ENCODE measurements around the gene ABL2.

Gene ABL2

DNA sequence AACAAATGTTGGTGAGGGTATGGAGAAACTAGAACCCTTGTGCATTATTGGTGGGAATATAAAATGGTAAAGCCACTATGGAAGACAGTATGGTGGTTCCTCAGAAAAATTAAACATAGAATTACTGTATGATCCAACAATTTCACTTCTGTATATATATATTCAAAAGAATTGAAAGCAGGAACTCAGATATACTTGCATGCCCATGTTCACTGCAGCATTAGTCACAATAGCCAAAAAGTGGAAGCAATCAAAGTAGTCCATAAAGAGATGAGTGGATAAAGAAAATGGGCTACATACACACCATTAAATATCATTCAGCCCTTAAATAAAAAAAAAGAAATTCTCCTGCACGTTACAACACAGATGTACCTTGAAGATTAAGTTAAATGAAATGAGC is 34.1 kb downstream of the ABL2 start:
- no peaks in the 10 kb centered on the region for H3K36me3 ChIP-seq (ENCODE audit: control insufficient read depth, insufficient read depth, low read length)
- no CpG with 5 or more reads among the region's 1 CpG for WGBS, 2 experiments
- no peaks in the 10 kb centered on the region for H3K27me3 ChIP-seq (ENCODE audit: control insufficient read depth, insufficient read depth, low read length, poor library complexity, severe bottlenecking)
- H3K4me1 ChIP-seq (ENCODE audit: control insufficient read depth, insufficient read depth, low read length), result no peaks in the 10 kb centered on the region
- no peak overlapping the region for H3K4me3 ChIP-seq (ENCODE audit: insufficient read depth, low read depth, low read length)
- H3K9me3 ChIP-seq (ENCODE audit: control insufficient read depth, low read length), result no peaks in the 10 kb centered on the region
- no peak overlapping the region for H3K27ac ChIP-seq (ENCODE audit: insufficient read depth, low read depth, low read length, poor library complexity, severe bottlenecking)

DNA sequence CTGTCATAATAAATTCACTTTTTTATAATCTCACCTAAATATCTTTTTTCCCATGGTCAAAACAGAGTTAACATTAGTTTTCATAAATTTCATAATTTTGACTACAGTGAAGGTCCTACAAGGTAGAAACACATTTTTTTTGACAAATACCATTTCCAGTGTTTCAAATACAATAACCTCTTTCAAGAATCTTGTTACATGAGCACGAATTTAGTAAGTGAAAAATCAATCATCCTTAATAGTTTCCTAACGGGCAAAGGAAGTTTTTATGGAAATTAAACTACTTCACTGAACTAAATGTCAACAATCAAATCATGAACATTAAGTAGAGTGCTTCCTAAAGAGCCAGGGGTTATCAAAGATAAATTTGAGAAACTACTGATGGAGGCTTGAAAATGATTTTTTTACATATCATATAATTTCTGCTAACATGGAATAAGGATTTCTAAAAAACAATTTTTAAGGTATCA is 35.4 kb downstream of the ABL2 start:
- H3K4me3 ChIP-seq (ENCODE audit: insufficient read depth, low read depth, low read length), result no peak overlapping the region
- no peaks in the 10 kb centered on the region for H3K36me3 ChIP-seq (ENCODE audit: control insufficient read depth, insufficient read depth, low read length)
- no peaks in the 10 kb centered on the region for H3K9me3 ChIP-seq (ENCODE audit: control insufficient read depth, low read length)
- WGBS, 2 experiments, result 97 to 100% methylated on average over 1 to 2 of the region's 2 CpGs
- H3K27me3 ChIP-seq (ENCODE audit: control insufficient read depth, insufficient read depth, low read length, poor library complexity, severe bottlenecking), result no peaks in the 10 kb centered on the region
- H3K27ac ChIP-seq (ENCODE audit: insufficient read depth, low read depth, low read length, poor library complexity, severe bottlenecking), result no peak overlapping the region
- no peaks in the 10 kb centered on the region for H3K4me1 ChIP-seq (ENCODE audit: control insufficient read depth, insufficient read depth, low read length)

DNA sequence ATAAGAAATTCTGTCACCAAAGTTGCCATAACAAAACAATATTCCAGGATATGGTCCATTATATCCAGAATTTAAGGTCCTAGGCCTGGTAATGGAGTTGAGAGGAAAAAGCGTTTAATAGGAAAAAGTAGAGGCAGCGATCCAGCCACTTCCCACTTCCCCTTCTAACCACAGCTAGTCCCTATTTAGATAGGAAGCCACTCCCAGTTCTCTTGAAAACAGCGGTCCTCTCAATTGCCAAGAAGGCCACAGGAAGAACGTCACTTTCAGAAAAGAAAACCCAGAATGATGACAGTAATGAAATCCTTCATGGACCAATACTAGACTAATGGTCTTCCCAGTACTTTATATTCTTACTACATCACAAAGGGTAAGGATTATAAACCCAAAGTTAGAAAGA is 38.6 kb downstream of the ABL2 start:
- Histone ChIP-seq H3K36me3 (ENCODE audit: control insufficient read depth, insufficient read depth, low read length) (no peaks in the 10 kb centered on the region), H3K27ac (ENCODE audit: insufficient read depth, low read depth, low read length, poor library complexity, severe bottlenecking) (no peak overlapping the region), H3K27me3 (ENCODE audit: control insufficient read depth, insufficient read depth, low read length, poor library complexity, severe bottlenecking) (no peaks in the 10 kb centered on the region), H3K4me3 (ENCODE audit: insufficient read depth, low read depth, low read length) (no peak overlapping the region), H3K4me1 (ENCODE audit: control insufficient read depth, insufficient read depth, low read length) (no peaks in the 10 kb centered on the region), H3K9me3 (ENCODE audit: control insufficient read depth, low read length) (no peaks in the 10 kb centered on the region)
- 85 to 87% methylated on average over 4 of the region's 4 CpGs for WGBS, 2 experiments

GRCh38 chr1:179187735-179188471 is 41.6 kb downstream of the ABL2 start:
- Histone ChIP-seq H3K36me3 (ENCODE audit: control insufficient read depth, insufficient read depth, low read length) (no peaks in the 10 kb centered on the region), H3K9me3 (ENCODE audit: control insufficient read depth, low read length) (no peaks in the 10 kb centered on the region), H3K27ac (ENCODE audit: insufficient read depth, low read depth, low read length, poor library complexity, severe bottlenecking) (no peak overlapping the region), H3K4me1 (ENCODE audit: control insufficient read depth, insufficient read depth, low read length) (no peaks in the 10 kb centered on the region), H3K27me3 (ENCODE audit: control insufficient read depth, insufficient read depth, low read length, poor library complexity, severe bottlenecking) (no peaks in the 10 kb centered on the region), H3K4me3 (ENCODE audit: insufficient read depth, low read depth, low read length) (no peak overlapping the region)
- 93 to 95% methylated on average over 8 of the region's 8 CpGs for WGBS, 2 experiments

DNA sequence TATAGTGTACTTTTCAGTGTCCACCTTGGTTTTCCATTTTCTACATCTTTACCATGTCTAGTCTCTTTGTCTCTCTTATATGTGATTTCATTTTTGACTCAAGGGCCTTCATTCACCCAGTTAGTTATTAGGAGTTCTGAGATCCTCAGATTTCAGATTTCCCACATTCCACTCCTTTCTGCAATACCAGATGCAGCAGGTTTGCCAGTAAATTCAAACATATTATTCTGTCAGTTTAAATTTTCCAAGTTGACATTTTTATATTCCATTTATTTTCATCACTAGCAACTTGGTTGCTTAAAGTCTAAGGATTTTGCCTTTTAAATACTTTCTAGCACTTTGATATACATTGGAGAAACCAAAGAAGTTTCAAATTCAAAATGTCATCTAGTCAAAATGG is 42.4 kb downstream of the ABL2 start:
- Histone ChIP-seq H3K4me1 (ENCODE audit: control insufficient read depth, insufficient read depth, low read length) (no peaks in the 10 kb centered on the region), H3K27me3 (ENCODE audit: control insufficient read depth, insufficient read depth, low read length, poor library complexity, severe bottlenecking) (no peaks in the 10 kb centered on the region), H3K36me3 (ENCODE audit: control insufficient read depth, insufficient read depth, low read length) (no peaks in the 10 kb centered on the region), H3K9me3 (ENCODE audit: control insufficient read depth, low read length) (no peaks in the 10 kb centered on the region), H3K27ac (ENCODE audit: insufficient read depth, low read depth, low read length, poor library complexity, severe bottlenecking) (no peak overlapping the region), H3K4me3 (ENCODE audit: insufficient read depth, low read depth, low read length) (no peak overlapping the region)

DNA sequence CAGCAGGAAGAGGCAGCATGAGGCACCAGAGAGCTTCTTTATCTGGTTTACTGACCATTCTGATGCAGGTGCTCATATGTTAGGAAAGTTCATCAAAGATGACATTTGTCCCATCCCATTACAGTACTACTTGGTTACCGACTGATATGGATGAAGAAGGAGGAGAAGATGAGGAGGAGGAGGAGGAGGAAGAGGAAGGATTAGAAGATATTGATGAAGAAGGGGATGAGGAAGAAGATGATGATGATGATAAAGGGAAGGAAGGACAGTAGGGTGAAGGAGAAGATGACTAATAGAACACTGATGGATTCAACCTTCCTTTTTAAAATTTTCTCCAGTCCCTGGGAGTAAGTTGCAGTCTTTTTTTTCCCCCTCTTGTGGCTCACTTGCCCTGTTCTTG is 45.1 kb downstream of the ABL2 start:
- Histone ChIP-seq H3K4me3 (ENCODE audit: insufficient read depth, low read depth, low read length) (no peak overlapping the region), H3K36me3 (ENCODE audit: control insufficient read depth, insufficient read depth, low read length) (no peaks in the 10 kb centered on the region), H3K27me3 (ENCODE audit: control insufficient read depth, insufficient read depth, low read length, poor library complexity, severe bottlenecking) (no peaks in the 10 kb centered on the region), H3K9me3 (ENCODE audit: control insufficient read depth, low read length) (no peaks in the 10 kb centered on the region), H3K4me1 (ENCODE audit: control insufficient read depth, insufficient read depth, low read length) (no peaks in the 10 kb centered on the region), H3K27ac (ENCODE audit: insufficient read depth, low read depth, low read length, poor library complexity, severe bottlenecking) (no peak overlapping the region)
- WGBS, 2 experiments, result 92 to 100% methylated on average over 1 of the region's 1 CpG

DNA sequence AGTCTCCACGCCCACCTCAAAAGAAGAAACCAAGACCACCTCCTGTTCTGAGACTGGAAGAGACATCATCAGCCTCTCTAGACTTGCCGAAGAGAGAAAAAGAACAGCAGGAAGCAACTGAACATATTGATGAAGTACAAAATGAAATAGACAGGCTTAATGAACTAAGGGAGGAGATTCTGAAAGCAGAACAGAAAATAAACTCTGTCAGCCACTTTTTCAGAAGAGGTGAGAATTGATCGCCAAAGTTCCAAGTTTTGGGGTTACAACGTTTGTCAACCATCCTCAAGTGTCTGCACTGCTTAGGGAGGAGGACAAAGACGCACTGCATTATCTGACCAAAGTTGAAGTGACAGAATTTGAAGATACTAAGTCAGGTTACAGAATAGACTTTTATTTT is 45.6 kb downstream of the ABL2 start:
- Histone ChIP-seq H3K9me3 (ENCODE audit: control insufficient read depth, low read length) (no peaks in the 10 kb centered on the region), H3K27ac (ENCODE audit: insufficient read depth, low read depth, low read length, poor library complexity, severe bottlenecking) (no peak overlapping the region), H3K36me3 (ENCODE audit: control insufficient read depth, insufficient read depth, low read length) (no peaks in the 10 kb centered on the region), H3K27me3 (ENCODE audit: control insufficient read depth, insufficient read depth, low read length, poor library complexity, severe bottlenecking) (no peaks in the 10 kb centered on the region), H3K4me3 (ENCODE audit: insufficient read depth, low read depth, low read length) (no peak overlapping the region), H3K4me1 (ENCODE audit: control insufficient read depth, insufficient read depth, low read length) (no peaks in the 10 kb centered on the region)
- WGBS, 2 experiments, result 93 to 95% methylated on average over 5 of the region's 5 CpGs

- Histone ChIP-seq H3K27ac (ENCODE audit: insufficient read depth, low read depth, low read length, poor library complexity, severe bottlenecking) (no peak overlapping the region), H3K36me3 (ENCODE audit: control insufficient read depth, insufficient read depth, low read length) (no peaks in the 10 kb centered on the region), H3K9me3 (ENCODE audit: control insufficient read depth, low read length) (no peaks in the 10 kb centered on the region), H3K4me3 (ENCODE audit: insufficient read depth, low read depth, low read length) (no peak overlapping the region), H3K4me1 (ENCODE audit: control insufficient read depth, insufficient read depth, low read length) (no peaks in the 10 kb centered on the region), H3K27me3 (ENCODE audit: control insufficient read depth, insufficient read depth, low read length, poor library complexity, severe bottlenecking) (no peaks in the 10 kb centered on the region)
- WGBS, 2 experiments, result 100% methylated on average over 1 of the region's 1 CpG
These were observed 50.5 kb downstream of the ABL2 start for GRCh38 chr1:179178950-179179349.

DNA sequence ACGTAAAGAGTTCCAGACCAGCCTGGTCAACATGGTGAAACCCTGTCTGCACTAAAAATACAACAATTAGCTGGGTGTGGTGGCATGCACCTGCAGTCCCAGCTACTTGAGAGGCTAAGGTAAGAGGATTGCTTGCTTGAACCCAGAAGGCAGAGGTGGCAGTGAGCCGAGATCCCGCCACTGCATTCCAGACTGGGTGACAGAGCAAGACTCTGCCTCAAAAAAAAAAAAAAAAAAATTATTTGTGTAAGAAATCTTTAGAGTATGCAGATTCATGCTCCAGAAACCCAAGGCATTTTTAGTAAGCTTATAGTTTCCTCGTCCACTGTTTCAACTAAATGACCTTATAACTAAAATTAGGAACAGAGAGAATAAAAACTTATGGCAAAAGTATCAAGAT is 51.3 kb downstream of the ABL2 start:
- Histone ChIP-seq H3K27me3 (ENCODE audit: control insufficient read depth, insufficient read depth, low read length, poor library complexity, severe bottlenecking) (no peaks in the 10 kb centered on the region), H3K9me3 (ENCODE audit: control insufficient read depth, low read length) (no peaks in the 10 kb centered on the region), H3K27ac (ENCODE audit: insufficient read depth, low read depth, low read length, poor library complexity, severe bottlenecking) (no peak overlapping the region), H3K4me3 (ENCODE audit: insufficient read depth, low read depth, low read length) (no peak overlapping the region), H3K36me3 (ENCODE audit: control insufficient read depth, insufficient read depth, low read length) (no peaks in the 10 kb centered on the region), H3K4me1 (ENCODE audit: control insufficient read depth, insufficient read depth, low read length) (no peaks in the 10 kb centered on the region)
- WGBS, 2 experiments, result 94 to 96% methylated on average over 3 to 4 of the region's 4 CpGs

DNA sequence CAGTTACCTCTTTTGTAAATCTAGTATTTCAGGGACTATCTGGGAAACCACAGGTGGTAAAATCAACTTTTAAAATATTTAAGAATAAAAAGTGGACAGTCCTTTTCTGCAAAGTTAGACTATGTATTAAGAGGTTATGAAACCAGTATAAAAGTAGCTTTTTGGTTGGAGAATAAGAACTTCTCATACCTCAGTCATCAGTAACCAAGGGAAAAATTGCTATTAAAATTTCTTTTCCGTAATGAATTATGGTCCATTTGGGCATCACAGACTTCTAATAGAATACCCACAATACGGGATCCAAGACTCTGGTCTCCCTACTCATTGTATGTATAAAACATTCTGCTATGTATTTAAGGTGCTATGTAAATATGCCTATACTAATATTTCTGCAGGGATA is 51.9 kb downstream of the ABL2 start:
- H3K9me3 ChIP-seq (ENCODE audit: control insufficient read depth, low read length), result no peaks in the 10 kb centered on the region
- WGBS, 2 experiments, result 100% methylated on average over 1 of the region's 2 CpGs
- no peak overlapping the region for H3K27ac ChIP-seq (ENCODE audit: insufficient read depth, low read depth, low read length, poor library complexity, severe bottlenecking)
- no peak overlapping the region for H3K4me3 ChIP-seq (ENCODE audit: insufficient read depth, low read depth, low read length)
- no peaks in the 10 kb centered on the region for H3K36me3 ChIP-seq (ENCODE audit: control insufficient read depth, insufficient read depth, low read length)
- no peaks in the 10 kb centered on the region for H3K27me3 ChIP-seq (ENCODE audit: control insufficient read depth, insufficient read depth, low read length, poor library complexity, severe bottlenecking)
- H3K4me1 ChIP-seq (ENCODE audit: control insufficient read depth, insufficient read depth, low read length), result no peaks in the 10 kb centered on the region

- Histone ChIP-seq H3K27me3 (ENCODE audit: control insufficient read depth, insufficient read depth, low read length, poor library complexity, severe bottlenecking) (no peaks in the 10 kb centered on the region), H3K36me3 (ENCODE audit: control insufficient read depth, insufficient read depth, low read length) (no peaks in the 10 kb centered on the region), H3K4me1 (ENCODE audit: control insufficient read depth, insufficient read depth, low read length) (no peaks in the 10 kb centered on the region), H3K27ac (ENCODE audit: insufficient read depth, low read depth, low read length, poor library complexity, severe bottlenecking) (no peak overlapping the region), H3K9me3 (ENCODE audit: control insufficient read depth, low read length) (no peaks in the 10 kb centered on the region), H3K4me3 (ENCODE audit: insufficient read depth, low read depth, low read length) (no peak overlapping the region)
- 82 to 87% methylated on average over 2 of the region's 2 CpGs for WGBS, 2 experiments
These were observed 52.3 kb downstream of the ABL2 start for GRCh38 chr1:179177182-179177581.
